ENCODE results near the gene PPL.

PPL gene

GRCh38 chr16:4888428-4889135, 48.4 kb downstream of the PPL start:
- no peaks in the 10 kb centered on the region for H3K4me1 ChIP-seq (ENCODE audit: control insufficient read depth in 2 of 2, insufficient read depth in 2 of 2, low read length in 2 of 2)
- no peaks in the 10 kb centered on the region for H3K27me3 ChIP-seq (ENCODE audit: control insufficient read depth in 2 of 2, insufficient read depth in 2 of 2, low read length in 2 of 2)
- peaks cover 37 to 41% of the 10 kb centered on the region in 2 donors for H3K36me3 ChIP-seq (ENCODE audit: control insufficient read depth in 2 of 2, insufficient read depth in 2 of 2, low read length in 2 of 2)
- H3K27ac ChIP-seq (ENCODE audit: low read depth in 2 of 2, low read length in 2 of 2), result no peak overlapping the region
- H3K9ac ChIP-seq (ENCODE audit: low read depth in 1 of 2, low read length in 2 of 2), result no peak overlapping the region
- no peaks in the 10 kb centered on the region for H3K9me3 ChIP-seq (ENCODE audit: control insufficient read depth in 2 of 2, low read length in 2 of 2)
- H3K4me3 ChIP-seq (ENCODE audit: low read length in 2 of 2), result no peak overlapping the region

GRCh38 chr16:4886151-4886550, 50.8 kb downstream of the PPL start:
- Histone ChIP-seq H3K27me3 (ENCODE audit: control insufficient read depth in 2 of 2, insufficient read depth in 2 of 2, low read length in 2 of 2) (no peaks in the 10 kb centered on the region), H3K27ac (ENCODE audit: low read depth in 2 of 2, low read length in 2 of 2) (no peak overlapping the region), H3K9ac (ENCODE audit: low read depth in 1 of 2, low read length in 2 of 2) (no peak overlapping the region), H3K36me3 (ENCODE audit: control insufficient read depth in 2 of 2, insufficient read depth in 2 of 2, low read length in 2 of 2) (peaks cover 56 to 59% of the 10 kb centered on the region in 2 donors), H3K4me3 (ENCODE audit: low read length in 2 of 2) (no peak overlapping the region), H3K4me1 (ENCODE audit: control insufficient read depth in 2 of 2, insufficient read depth in 2 of 2, low read length in 2 of 2) (no peaks in the 10 kb centered on the region), H3K9me3 (ENCODE audit: control insufficient read depth in 2 of 2, low read length in 2 of 2) (no peaks in the 10 kb centered on the region)

GRCh38 chr16:4884972-4885874, 51.7 kb downstream of the PPL start:
- Histone ChIP-seq H3K4me3 (ENCODE audit: low read length in 2 of 2) (no peak overlapping the region), H3K9me3 (ENCODE audit: control insufficient read depth in 2 of 2, low read length in 2 of 2) (no peaks in the 10 kb centered on the region), H3K27ac (ENCODE audit: low read depth in 2 of 2, low read length in 2 of 2) (no peak overlapping the region), H3K9ac (ENCODE audit: low read depth in 1 of 2, low read length in 2 of 2) (no peak overlapping the region), H3K27me3 (ENCODE audit: control insufficient read depth in 2 of 2, insufficient read depth in 2 of 2, low read length in 2 of 2) (no peaks in the 10 kb centered on the region), H3K4me1 (ENCODE audit: control insufficient read depth in 2 of 2, insufficient read depth in 2 of 2, low read length in 2 of 2) (no peaks in the 10 kb centered on the region), H3K36me3 (ENCODE audit: control insufficient read depth in 2 of 2, insufficient read depth in 2 of 2, low read length in 2 of 2) (peaks cover 65 to 69% of the 10 kb centered on the region in 2 donors)

DNA sequence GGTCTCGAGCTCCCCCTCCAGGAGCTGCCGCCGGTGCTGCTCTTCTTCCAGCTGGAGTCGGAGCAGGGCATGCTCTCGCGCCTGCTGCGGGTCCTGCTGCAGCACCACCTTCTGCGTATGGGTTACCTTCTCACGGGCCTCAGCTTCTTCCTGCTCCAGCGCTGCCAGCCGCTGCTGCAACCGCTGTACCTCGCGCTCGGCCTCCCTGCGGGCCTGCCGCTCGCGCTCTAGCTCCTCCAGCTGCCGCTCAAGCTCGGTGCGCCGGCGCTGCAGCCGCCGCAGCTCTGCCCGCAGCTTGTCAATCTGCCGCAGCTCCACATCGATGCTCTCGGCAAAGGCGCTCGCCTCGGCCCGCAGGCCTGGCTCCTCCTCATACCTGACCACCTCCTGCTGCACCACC, 52.7 kb downstream of the PPL start:
- no peak overlapping the region for H3K9ac ChIP-seq (ENCODE audit: low read depth in 1 of 2, low read length in 2 of 2)
- H3K27me3 ChIP-seq (ENCODE audit: control insufficient read depth in 2 of 2, insufficient read depth in 2 of 2, low read length in 2 of 2), result no peaks in the 10 kb centered on the region
- H3K4me1 ChIP-seq (ENCODE audit: control insufficient read depth in 2 of 2, insufficient read depth in 2 of 2, low read length in 2 of 2), result no peaks in the 10 kb centered on the region
- H3K27ac ChIP-seq (ENCODE audit: low read depth in 2 of 2, low read length in 2 of 2), result no peak overlapping the region
- no peak overlapping the region for H3K4me3 ChIP-seq (ENCODE audit: low read length in 2 of 2)
- H3K36me3 ChIP-seq (ENCODE audit: control insufficient read depth in 2 of 2, insufficient read depth in 2 of 2, low read length in 2 of 2), result peaks cover 72 to 78% of the 10 kb centered on the region in 2 donors
- no peaks in the 10 kb centered on the region for H3K9me3 ChIP-seq (ENCODE audit: control insufficient read depth in 2 of 2, low read length in 2 of 2)

- Histone ChIP-seq H3K4me3 (ENCODE audit: low read length in 2 of 2) (no peak overlapping the region), H3K9ac (ENCODE audit: low read depth in 1 of 2, low read length in 2 of 2) (no peak overlapping the region), H3K27ac (ENCODE audit: low read depth in 2 of 2, low read length in 2 of 2) (no peak overlapping the region), H3K9me3 (ENCODE audit: control insufficient read depth in 2 of 2, low read length in 2 of 2) (no peaks in the 10 kb centered on the region), H3K36me3 (ENCODE audit: control insufficient read depth in 2 of 2, insufficient read depth in 2 of 2, low read length in 2 of 2) (peaks cover 78 to 85% of the 10 kb centered on the region in 2 donors), H3K4me1 (ENCODE audit: control insufficient read depth in 2 of 2, insufficient read depth in 2 of 2, low read length in 2 of 2) (no peaks in the 10 kb centered on the region), H3K27me3 (ENCODE audit: control insufficient read depth in 2 of 2, insufficient read depth in 2 of 2, low read length in 2 of 2) (no peaks in the 10 kb centered on the region)
These were observed 53.4 kb downstream of the PPL start for GRCh38 chr16:4883501-4883900.

GRCh38 chr16:4882633-4883285, 54.2 kb downstream of the PPL start:
- Histone ChIP-seq H3K9me3 (ENCODE audit: control insufficient read depth in 2 of 2, low read length in 2 of 2) (no peaks in the 10 kb centered on the region), H3K9ac (ENCODE audit: low read depth in 1 of 2, low read length in 2 of 2) (no peak overlapping the region), H3K36me3 (ENCODE audit: control insufficient read depth in 2 of 2, insufficient read depth in 2 of 2, low read length in 2 of 2) (peaks cover 82 to 90% of the 10 kb centered on the region in 2 donors), H3K4me3 (ENCODE audit: low read length in 2 of 2) (no peak overlapping the region), H3K4me1 (ENCODE audit: control insufficient read depth in 2 of 2, insufficient read depth in 2 of 2, low read length in 2 of 2) (no peaks in the 10 kb centered on the region), H3K27me3 (ENCODE audit: control insufficient read depth in 2 of 2, insufficient read depth in 2 of 2, low read length in 2 of 2) (no peaks in the 10 kb centered on the region), H3K27ac (ENCODE audit: low read depth in 2 of 2, low read length in 2 of 2) (no peak overlapping the region)

GRCh38 chr16:4882000-4882632, 54.8 kb downstream of the PPL start:
- H3K4me1 ChIP-seq (ENCODE audit: control insufficient read depth in 2 of 2, insufficient read depth in 2 of 2, low read length in 2 of 2), result no peaks in the 10 kb centered on the region
- no peak overlapping the region for H3K4me3 ChIP-seq (ENCODE audit: low read length in 2 of 2)
- H3K27ac ChIP-seq (ENCODE audit: low read depth in 2 of 2, low read length in 2 of 2), result no peak overlapping the region
- peaks cover 82 to 91% of the 10 kb centered on the region in 2 donors for H3K36me3 ChIP-seq (ENCODE audit: control insufficient read depth in 2 of 2, insufficient read depth in 2 of 2, low read length in 2 of 2)
- no peaks in the 10 kb centered on the region for H3K9me3 ChIP-seq (ENCODE audit: control insufficient read depth in 2 of 2, low read length in 2 of 2)
- no peak overlapping the region for H3K9ac ChIP-seq (ENCODE audit: low read depth in 1 of 2, low read length in 2 of 2)
- no peaks in the 10 kb centered on the region for H3K27me3 ChIP-seq (ENCODE audit: control insufficient read depth in 2 of 2, insufficient read depth in 2 of 2, low read length in 2 of 2)

DNA sequence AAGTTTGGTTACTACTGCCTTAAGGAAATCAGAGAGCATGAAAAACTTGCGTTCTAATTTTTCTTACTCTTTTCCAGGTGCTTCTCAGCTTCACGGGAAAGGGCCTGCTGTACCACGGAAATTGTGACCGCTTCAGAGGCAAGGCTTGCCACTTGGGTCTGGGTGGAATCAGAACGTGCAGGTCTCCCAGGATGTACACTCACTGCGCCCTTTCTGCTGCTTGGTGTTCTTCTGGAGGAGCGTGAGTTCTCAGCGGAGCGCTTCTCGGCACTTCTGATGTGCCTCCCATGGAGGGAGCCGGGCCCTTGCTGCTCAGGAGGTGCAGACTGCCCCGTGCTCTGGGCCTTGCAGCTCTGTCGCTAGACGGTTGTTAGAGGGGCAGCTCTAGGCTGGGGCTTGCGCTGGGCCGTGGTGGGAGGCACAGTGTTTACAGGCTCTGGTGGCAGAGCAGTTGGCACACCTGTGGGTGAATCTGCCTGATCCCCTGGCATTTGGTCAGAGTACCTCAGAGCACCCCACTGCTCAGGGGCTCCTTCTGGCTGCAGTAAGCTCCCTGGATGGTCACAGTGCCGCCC, 56.9 kb downstream of the PPL start:
- H3K9me3 ChIP-seq (ENCODE audit: control insufficient read depth in 2 of 2, low read length in 2 of 2), result no peaks in the 10 kb centered on the region
- H3K27me3 ChIP-seq (ENCODE audit: control insufficient read depth in 2 of 2, insufficient read depth in 2 of 2, low read length in 2 of 2), result no peaks in the 10 kb centered on the region
- H3K36me3 ChIP-seq (ENCODE audit: control insufficient read depth in 2 of 2, insufficient read depth in 2 of 2, low read length in 2 of 2), result peaks cover 82 to 89% of the 10 kb centered on the region in 2 donors
- H3K27ac ChIP-seq (ENCODE audit: low read depth in 2 of 2, low read length in 2 of 2), result no peak overlapping the region
- no peak overlapping the region for H3K9ac ChIP-seq (ENCODE audit: low read depth in 1 of 2, low read length in 2 of 2)
- H3K4me1 ChIP-seq (ENCODE audit: control insufficient read depth in 2 of 2, insufficient read depth in 2 of 2, low read length in 2 of 2), result no peaks in the 10 kb centered on the region
- no peak overlapping the region for H3K4me3 ChIP-seq (ENCODE audit: low read length in 2 of 2)

DNA sequence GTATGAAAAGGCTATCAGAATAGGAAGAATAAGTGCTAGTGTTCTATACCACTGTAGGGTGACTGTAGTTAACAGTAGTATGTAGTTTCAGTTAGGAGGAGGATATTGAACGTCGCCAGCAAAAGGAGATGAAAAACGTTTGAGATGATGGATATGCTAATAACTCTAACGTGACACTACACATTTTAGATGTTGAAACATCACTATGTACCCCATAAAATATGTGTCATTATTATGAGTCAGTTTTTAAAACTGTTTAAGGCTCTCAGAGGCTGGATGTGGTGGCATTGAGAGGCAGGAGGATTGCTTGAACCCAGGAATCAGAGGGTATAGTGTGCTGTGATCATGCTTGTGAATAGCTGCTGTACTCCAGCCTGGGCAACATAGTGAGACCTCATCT, 57.9 kb downstream of the PPL start:
- Histone ChIP-seq H3K9me3 (ENCODE audit: control insufficient read depth in 2 of 2, low read length in 2 of 2) (no peaks in the 10 kb centered on the region), H3K36me3 (ENCODE audit: control insufficient read depth in 2 of 2, insufficient read depth in 2 of 2, low read length in 2 of 2) (peaks cover 83 to 89% of the 10 kb centered on the region in 2 donors), H3K9ac (ENCODE audit: low read depth in 1 of 2, low read length in 2 of 2) (no peak overlapping the region), H3K4me1 (ENCODE audit: control insufficient read depth in 2 of 2, insufficient read depth in 2 of 2, low read length in 2 of 2) (no peaks in the 10 kb centered on the region), H3K27ac (ENCODE audit: low read depth in 2 of 2, low read length in 2 of 2) (no peak overlapping the region), H3K4me3 (ENCODE audit: low read length in 2 of 2) (no peak overlapping the region), H3K27me3 (ENCODE audit: control insufficient read depth in 2 of 2, insufficient read depth in 2 of 2, low read length in 2 of 2) (no peaks in the 10 kb centered on the region)

Data from mucosa of rectum (tissue), 2 donors.